ENCODE results near the gene ZNF750.

The ZNF750 gene

GRCh38 chr17:82866590-82867191, 26.9 kb upstream of the ZNF750 start:
- Mint-ChIP-seq H3K9me3 (ENCODE audit: low read depth) (no peaks in the 10 kb centered on the region), H3K4me3 (no peak overlapping the region), H3K27ac (no peak overlapping the region), H3K27me3 (no peaks in the 10 kb centered on the region), H3K36me3 (peaks cover 5% of the 10 kb centered on the region), H3K4me1 (ENCODE audit: low read depth) (peaks cover 51% of the 10 kb centered on the region)

- Mint-ChIP-seq H3K4me3 (peak overlapping the region; percentile 66), H3K27me3 (no peaks in the 10 kb centered on the region), H3K9me3 (ENCODE audit: low read depth) (no peaks in the 10 kb centered on the region), H3K27ac (peak overlapping the region; percentile 58), H3K36me3 (peaks cover 5% of the 10 kb centered on the region), H3K4me1 (ENCODE audit: low read depth) (peaks cover 55% of the 10 kb centered on the region)
Observed at GRCh38 chr17:82865774-82866395, 26.1 kb upstream of the ZNF750 start.

GRCh38 chr17:82865274-82865673, 25.5 kb upstream of the ZNF750 start:
- H3K9me3 Mint-ChIP-seq (ENCODE audit: low read depth) = no peaks in the 10 kb centered on the region
- peak overlapping the region; percentile 66 for H3K4me3 Mint-ChIP-seq

GRCh38 chr17:82864713-82865248, 25.0 kb upstream of the ZNF750 start:
- Mint-ChIP-seq H3K27ac (peak overlapping the region; percentile 55), H3K36me3 (peaks cover 2% of the 10 kb centered on the region), H3K4me3 (peak overlapping the region; percentile 67), H3K4me1 (ENCODE audit: low read depth) (peaks cover 64% of the 10 kb centered on the region), H3K9me3 (ENCODE audit: low read depth) (no peaks in the 10 kb centered on the region), H3K27me3 (no peaks in the 10 kb centered on the region)

More at GRCh38 chr17:82865274-82865673, 25.5 kb upstream of the ZNF750 start:
- peaks cover 2% of the 10 kb centered on the region for H3K36me3 Mint-ChIP-seq
- H3K4me1 Mint-ChIP-seq (ENCODE audit: low read depth) = peaks cover 59% of the 10 kb centered on the region
- no peak overlapping the region for H3K27ac Mint-ChIP-seq
- no peaks in the 10 kb centered on the region for H3K27me3 Mint-ChIP-seq

GRCh38 chr17:82863941-82864712, 24.3 kb upstream of the ZNF750 start:
- no peaks in the 10 kb centered on the region for H3K9me3 Mint-ChIP-seq (ENCODE audit: low read depth)
- peaks cover 71% of the 10 kb centered on the region for H3K4me1 Mint-ChIP-seq (ENCODE audit: low read depth)
- H3K27ac Mint-ChIP-seq = peak overlapping the region; percentile 55
- H3K36me3 Mint-ChIP-seq = peaks cover 2% of the 10 kb centered on the region
- peak overlapping the region; percentile 67 for H3K4me3 Mint-ChIP-seq
- H3K27me3 Mint-ChIP-seq = no peaks in the 10 kb centered on the region

- H3K4me3 Mint-ChIP-seq = peak overlapping the region; percentile 67
- H3K4me1 Mint-ChIP-seq (ENCODE audit: low read depth) = peaks cover 74% of the 10 kb centered on the region
- H3K9me3 Mint-ChIP-seq (ENCODE audit: low read depth) = no peaks in the 10 kb centered on the region
- no peaks in the 10 kb centered on the region for H3K36me3 Mint-ChIP-seq
- H3K27ac Mint-ChIP-seq = peak overlapping the region; percentile 55
- H3K27me3 Mint-ChIP-seq = no peaks in the 10 kb centered on the region
Observed at GRCh38 chr17:82863383-82863940, 23.6 kb upstream of the ZNF750 start.

- Mint-ChIP-seq H3K27me3 (no peaks in the 10 kb centered on the region), H3K27ac (peak overlapping the region; percentile 58), H3K4me3 (peak overlapping the region; percentile 67), H3K4me1 (ENCODE audit: low read depth) (peaks cover 80% of the 10 kb centered on the region), H3K9me3 (ENCODE audit: low read depth) (no peaks in the 10 kb centered on the region), H3K36me3 (no peaks in the 10 kb centered on the region)
Observed at GRCh38 chr17:82862737-82863382, 23.0 kb upstream of the ZNF750 start.

GRCh38 chr17:82862191-82862590, 22.4 kb upstream of the ZNF750 start:
- Mint-ChIP-seq H3K4me3 (no peak overlapping the region), H3K9me3 (ENCODE audit: low read depth) (no peaks in the 10 kb centered on the region), H3K27ac (peak overlapping the region; percentile 58), H3K27me3 (no peaks in the 10 kb centered on the region), H3K36me3 (no peaks in the 10 kb centered on the region), H3K4me1 (ENCODE audit: low read depth) (peaks cover 77% of the 10 kb centered on the region)

- Mint-ChIP-seq H3K36me3 (no peaks in the 10 kb centered on the region), H3K4me3 (peak overlapping the region; percentile 47), H3K4me1 (ENCODE audit: low read depth) (peaks cover 76% of the 10 kb centered on the region), H3K9me3 (ENCODE audit: low read depth) (no peaks in the 10 kb centered on the region), H3K27ac (peak overlapping the region; percentile 28), H3K27me3 (no peaks in the 10 kb centered on the region)
Observed at GRCh38 chr17:82861393-82861775, 21.6 kb upstream of the ZNF750 start.

- no peak overlapping the region for H3K27ac Mint-ChIP-seq
- peak overlapping the region; percentile 79 for H3K4me3 Mint-ChIP-seq
- H3K36me3 Mint-ChIP-seq = peaks cover 2% of the 10 kb centered on the region
- H3K9me3 Mint-ChIP-seq (ENCODE audit: low read depth) = no peaks in the 10 kb centered on the region
- H3K4me1 Mint-ChIP-seq (ENCODE audit: low read depth) = peaks cover 70% of the 10 kb centered on the region
- no peaks in the 10 kb centered on the region for H3K27me3 Mint-ChIP-seq
Observed at GRCh38 chr17:82860606-82861392, 21.0 kb upstream of the ZNF750 start.

- no peaks in the 10 kb centered on the region for H3K9me3 Mint-ChIP-seq (ENCODE audit: low read depth)
- H3K27ac Mint-ChIP-seq = peak overlapping the region; percentile 91
- H3K4me1 Mint-ChIP-seq (ENCODE audit: low read depth) = peaks cover 62% of the 10 kb centered on the region
- H3K4me3 Mint-ChIP-seq = peak overlapping the region; percentile 79
- H3K27me3 Mint-ChIP-seq = no peaks in the 10 kb centered on the region
- H3K36me3 Mint-ChIP-seq = peaks cover 2% of the 10 kb centered on the region
Observed at GRCh38 chr17:82859431-82860403, 19.9 kb upstream of the ZNF750 start.

- H3K27ac Mint-ChIP-seq = peak overlapping the region; percentile 91
- peaks cover 5% of the 10 kb centered on the region for H3K36me3 Mint-ChIP-seq
- H3K9me3 Mint-ChIP-seq (ENCODE audit: low read depth) = no peaks in the 10 kb centered on the region
- peaks cover 51% of the 10 kb centered on the region for H3K4me1 Mint-ChIP-seq (ENCODE audit: low read depth)
- H3K4me3 Mint-ChIP-seq = peak overlapping the region; percentile 79
- H3K27me3 Mint-ChIP-seq = no peaks in the 10 kb centered on the region
Observed at GRCh38 chr17:82858376-82859126, 18.7 kb upstream of the ZNF750 start.

Data from activated naive CD8-positive, alpha-beta T cell (primary cell).